HUES6 (cell line): ENCODE data around the gene INPP4B.

Experiments
- H3K27ac ChIP-seq: 2 replicates; pipeline ENCODE4 v1.7.0; 2013; ENCODE audit warnings: low read depth, mild to moderate bottlenecking, low read length, inconsistent platforms
- H3K27me3 ChIP-seq: 2 replicates; pipeline ENCODE4 v1.6.1; 2013; ENCODE audit warnings: low read length; ENCODE audit not compliant: control insufficient read depth, insufficient read depth
- H3K36me3 ChIP-seq: 2 replicates; pipeline ENCODE4 v1.6.1; 2013; ENCODE audit warnings: low read length; ENCODE audit not compliant: control insufficient read depth, insufficient read depth
- H3K4me1 ChIP-seq: 2 replicates; pipeline ENCODE4 v1.6.1; 2013; ENCODE audit warnings: low read length; ENCODE audit not compliant: control insufficient read depth, insufficient read depth
- H3K4me3 ChIP-seq: 2 replicates; pipeline ENCODE4 v1.5.1; 2013; ENCODE audit warnings: low read depth, low read length
- H3K9ac ChIP-seq: one replicate; pipeline ENCODE4 v1.6.1; 2013; ENCODE audit warnings: mild to moderate bottlenecking, low read length
- H3K9me3 ChIP-seq: 2 replicates; pipeline ENCODE4 v1.6.1; 2013; ENCODE audit warnings: low read depth, low read length; ENCODE audit not compliant: control insufficient read depth, insufficient read depth

INPP4B gene

DNA sequence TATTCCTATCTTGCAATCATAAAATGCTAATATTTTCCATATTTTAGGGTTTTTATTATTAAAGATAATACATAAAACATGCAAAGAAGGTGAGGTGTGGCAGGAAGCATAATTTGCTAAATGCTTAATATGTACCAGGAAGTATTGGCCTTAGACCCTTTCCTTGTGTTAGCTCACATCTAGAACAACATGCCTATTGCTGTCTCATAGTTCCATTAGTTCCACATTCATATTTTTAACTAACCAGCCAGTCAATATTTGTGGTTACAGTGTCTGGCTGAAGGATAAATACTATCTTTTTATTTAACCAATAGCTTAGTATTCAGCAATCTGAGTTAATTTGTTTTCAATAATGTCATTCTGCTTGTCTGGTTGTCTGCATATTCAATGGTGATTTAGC, 432.6 kb downstream of the INPP4B start:
- Histone ChIP-seq H3K27ac (no peak overlapping the region), H3K27me3 (no peaks in the 10 kb centered on the region), H3K4me1 (peaks cover 6% of the 10 kb centered on the region; the same call in 1 of the 2 replicates), H3K9me3 (no peaks in the 10 kb centered on the region), H3K4me3 (no peak overlapping the region), H3K9ac (no peak overlapping the region), H3K36me3 (no peaks in the 10 kb centered on the region)

GRCh38 chr4:142411993-142412392, 434.1 kb downstream of the INPP4B start:
- Histone ChIP-seq H3K9ac (no peak overlapping the region), H3K4me1 (peaks cover 11% of the 10 kb centered on the region; the same call in 1 of the 2 replicates), H3K27ac (no peak overlapping the region), H3K4me3 (no peak overlapping the region), H3K27me3 (no peaks in the 10 kb centered on the region), H3K9me3 (no peaks in the 10 kb centered on the region), H3K36me3 (no peaks in the 10 kb centered on the region)

GRCh38 chr4:142408003-142408441, 438.1 kb downstream of the INPP4B start:
- H3K9ac ChIP-seq = no peak overlapping the region
- no peak overlapping the region for H3K27ac ChIP-seq
- no peak overlapping the region for H3K4me3 ChIP-seq
- no peaks in the 10 kb centered on the region for H3K36me3 ChIP-seq
- H3K27me3 ChIP-seq = no peaks in the 10 kb centered on the region
- no peaks in the 10 kb centered on the region for H3K9me3 ChIP-seq
- peaks cover 29% of the 10 kb centered on the region for H3K4me1 ChIP-seq

GRCh38 chr4:142407596-142407995, 438.5 kb downstream of the INPP4B start:
- Histone ChIP-seq H3K4me1 (peaks cover 33% of the 10 kb centered on the region), H3K4me3 (no peak overlapping the region), H3K9me3 (no peaks in the 10 kb centered on the region), H3K27me3 (no peaks in the 10 kb centered on the region), H3K36me3 (no peaks in the 10 kb centered on the region), H3K27ac (no peak overlapping the region), H3K9ac (no peak overlapping the region)

- Histone ChIP-seq H3K9ac (no peak overlapping the region), H3K4me1 (peaks cover 38% of the 10 kb centered on the region), H3K9me3 (no peaks in the 10 kb centered on the region), H3K4me3 (no peak overlapping the region), H3K36me3 (no peaks in the 10 kb centered on the region), H3K27ac (no peak overlapping the region), H3K27me3 (no peaks in the 10 kb centered on the region)
Observed at GRCh38 chr4:142406917-142407501, 439.1 kb downstream of the INPP4B start.

- Histone ChIP-seq H3K27ac (0 out of 2 replicates have a peak overlapping the region, but pooled peaks have one; percentile 77), H3K9me3 (no peaks in the 10 kb centered on the region), H3K4me1 (peaks cover 39% of the 10 kb centered on the region), H3K9ac (no peak overlapping the region), H3K27me3 (no peaks in the 10 kb centered on the region), H3K36me3 (no peaks in the 10 kb centered on the region), H3K4me3 (0 out of 2 replicates have a peak overlapping the region, but pooled peaks have one; percentile 14)
Observed at GRCh38 chr4:142406499-142406835, 439.6 kb downstream of the INPP4B start.

DNA sequence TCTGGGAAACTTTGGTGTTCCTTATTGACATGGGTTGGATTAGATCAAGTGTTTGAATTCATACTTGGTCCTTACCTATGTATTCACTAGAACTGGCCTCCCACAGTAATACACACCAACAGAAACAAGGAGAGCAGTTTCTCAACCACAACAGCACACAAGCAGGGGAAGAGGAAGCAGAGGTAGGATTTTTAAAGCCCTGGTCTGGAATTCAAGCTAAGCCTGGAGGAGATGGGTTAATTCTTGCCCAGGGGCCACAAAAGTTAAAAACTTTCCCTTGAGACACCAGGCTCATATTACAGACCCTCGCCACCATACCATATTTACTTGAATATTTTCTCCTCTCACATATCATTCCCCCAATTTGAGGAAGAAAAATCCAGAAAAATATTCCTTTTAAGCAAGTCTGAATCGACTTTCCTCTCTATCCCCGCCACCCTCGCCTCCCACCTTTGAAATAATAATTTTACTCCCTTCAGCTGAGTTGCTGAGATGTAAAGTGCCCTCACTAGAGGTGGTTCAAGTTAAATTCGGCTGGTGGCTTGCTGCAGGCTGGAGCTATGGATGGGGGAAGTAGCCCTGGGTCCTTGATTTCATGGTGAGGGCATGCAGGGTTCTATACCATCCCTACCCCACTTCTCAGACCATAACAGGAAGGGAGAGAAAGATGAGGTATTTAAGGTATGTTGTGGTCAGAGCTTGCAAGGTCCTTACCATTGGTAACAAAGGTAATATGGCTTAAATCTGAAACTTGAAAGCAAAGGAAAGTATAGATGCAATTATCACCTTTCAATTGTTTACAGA, 440.2 kb downstream of the INPP4B start:
- Histone ChIP-seq H3K4me1 (peaks cover 39% of the 10 kb centered on the region), H3K36me3 (no peaks in the 10 kb centered on the region), H3K9ac (peak overlapping the region; percentile 56), H3K9me3 (no peaks in the 10 kb centered on the region), H3K27me3 (no peaks in the 10 kb centered on the region), H3K4me3 (peak overlapping the region; percentile 51), H3K27ac (peak overlapping the region; percentile 77)

DNA sequence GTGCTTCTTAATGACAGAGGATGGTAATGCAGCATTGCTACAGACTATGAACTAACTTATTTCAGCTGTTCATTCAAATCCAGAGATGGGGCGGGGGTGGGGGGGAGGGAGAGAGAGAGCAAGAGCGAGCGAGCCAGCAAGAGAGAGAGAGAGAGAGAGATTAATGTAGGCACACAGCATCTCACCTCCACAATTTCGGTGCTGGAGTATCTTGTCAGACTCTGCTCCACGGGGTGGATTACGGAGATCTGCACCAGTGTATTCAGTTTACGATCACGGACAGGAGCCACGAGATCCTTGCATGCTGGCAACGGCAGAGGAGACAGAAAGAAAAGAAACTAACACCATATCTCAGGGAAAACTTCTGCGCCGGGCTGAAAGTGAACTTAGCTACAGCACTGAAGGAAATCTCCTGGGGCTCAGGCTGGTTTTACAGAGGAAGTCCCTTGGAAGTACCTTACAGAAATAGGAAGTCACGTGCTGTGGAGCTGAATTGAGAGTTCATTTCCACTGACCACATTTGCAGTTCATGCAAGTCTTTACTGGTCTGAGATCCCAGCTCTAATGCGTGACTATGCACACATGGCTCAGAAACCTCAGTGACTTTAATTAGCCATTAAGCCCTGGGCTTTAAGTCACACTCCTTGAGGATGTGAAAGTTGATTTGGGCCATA, 440.9 kb downstream of the INPP4B start:
- H3K4me3 ChIP-seq = peak overlapping the region; percentile 51
- H3K27ac ChIP-seq = peak overlapping the region; percentile 77; the same call in 1 of the 2 replicates
- H3K4me1 ChIP-seq = peaks cover 39% of the 10 kb centered on the region
- no peaks in the 10 kb centered on the region for H3K36me3 ChIP-seq
- H3K27me3 ChIP-seq = no peaks in the 10 kb centered on the region
- peak overlapping the region; percentile 56 for H3K9ac ChIP-seq
- no peaks in the 10 kb centered on the region for H3K9me3 ChIP-seq

DNA sequence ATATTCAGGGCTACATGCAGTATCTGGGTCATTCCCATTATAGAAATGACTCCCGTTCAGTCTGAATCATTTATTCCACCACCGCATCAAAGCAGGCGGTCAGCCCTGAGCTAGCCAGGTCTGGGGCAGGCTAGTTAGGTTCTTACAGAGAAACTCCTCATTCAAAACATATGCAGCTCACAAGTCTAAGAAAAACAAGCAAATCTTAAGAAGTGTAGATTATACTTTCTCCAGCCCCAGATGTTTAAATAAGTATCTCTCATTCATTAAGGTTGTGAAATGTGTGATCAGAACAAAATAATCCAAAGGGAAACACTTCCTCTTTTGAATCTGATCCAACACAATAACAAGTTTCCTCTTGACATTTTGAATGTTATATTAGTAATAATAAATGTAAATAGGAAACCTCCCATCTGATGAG, 441.9 kb downstream of the INPP4B start:
- Histone ChIP-seq H3K4me3 (no peak overlapping the region), H3K27ac (no peak overlapping the region), H3K27me3 (no peaks in the 10 kb centered on the region), H3K9me3 (no peaks in the 10 kb centered on the region), H3K4me1 (peaks cover 39% of the 10 kb centered on the region), H3K9ac (no peak overlapping the region), H3K36me3 (no peaks in the 10 kb centered on the region)

GRCh38 chr4:142402900-142403299, 443.2 kb downstream of the INPP4B start:
- no peak overlapping the region for H3K4me3 ChIP-seq

GRCh38 chr4:142402156-142402555, 443.9 kb downstream of the INPP4B start:
- Histone ChIP-seq H3K4me1 (peaks cover 34% of the 10 kb centered on the region), H3K4me3 (no peak overlapping the region), H3K9me3 (no peaks in the 10 kb centered on the region), H3K27ac (no peak overlapping the region), H3K27me3 (no peaks in the 10 kb centered on the region), H3K9ac (no peak overlapping the region), H3K36me3 (no peaks in the 10 kb centered on the region)

More at GRCh38 chr4:142402900-142403299, 443.2 kb downstream of the INPP4B start:
- no peak overlapping the region for H3K27ac ChIP-seq
- no peaks in the 10 kb centered on the region for H3K9me3 ChIP-seq
- peaks cover 39% of the 10 kb centered on the region for H3K4me1 ChIP-seq
- H3K27me3 ChIP-seq = no peaks in the 10 kb centered on the region
- no peaks in the 10 kb centered on the region for H3K36me3 ChIP-seq
- no peak overlapping the region for H3K9ac ChIP-seq
